Measurements from ENCODE around the gene METTL27. TPM values are rescaled to one million over a fixed set of nuclear protein-coding genes. Genes with fewer than 3 reads are reported as not detected.

METTL27 gene
- total and polyA plus RNA-seq, 2 of the 8 experiments (the other 6 are each of a cell fraction or from before 2014, with no cell fraction given): 6.2 to 12.0 TPM

- Histone ChIP-seq H4K8ac (ENCODE audit: extremely low read depth, insufficient read depth, low read length) (no peak overlapping the region), H3K27me3 (replicated peaks in 1 of 4; ENCODE audit: control insufficient read depth in 3 of 4, extremely low read depth in 1 of 4, insufficient read depth in 3 of 4, low read length in 3 of 4) (peaks cover 0 to 5% (median 0%) of the 10 kb centered on the region in 4 experiments; a peak in 1 of 7 replicates), H2BK15ac (ENCODE audit: low read length) (0 out of 2 replicates have a peak overlapping the region, but pooled peaks have one; percentile 61), H2AFZ (ENCODE audit: low read length) (no peak overlapping the region), H4K5ac (ENCODE audit: insufficient read length, low read depth, low read length) (no peak overlapping the region), H2BK120ac (replicated peaks; ENCODE audit: low read depth, low read length) (no peak overlapping the region), H3K23me2 (ENCODE audit: low read depth, low read length) (0 out of 2 replicates have a peak, but pooled peaks cover 4% of the 10 kb centered on the region), H3K56ac (replicated peaks; ENCODE audit: insufficient read length, low read depth, low read length) (no peak overlapping the region), H2AK5ac (ENCODE audit: low read depth, low read length) (no peak overlapping the region), H3K14ac (ENCODE audit: insufficient read length) (no peak overlapping the region), H3K9ac (replicated peaks in 1 of 4; ENCODE audit: extremely low read depth in 1 of 4, low read depth in 3 of 4, low read length in 3 of 4) (no peak overlapping the region), H3K23ac (ENCODE audit: insufficient read length) (no peak overlapping the region), H2BK5ac (ENCODE audit: low read depth, low read length) (0 out of 2 replicates have a peak overlapping the region, but pooled peaks have one; percentile 24), H3K4ac (replicated peaks; ENCODE audit: insufficient read length, low read depth, low read length) (no peak overlapping the region), H3K9me3 (ENCODE audit: insufficient read depth in 2 of 2, low read depth in 1 of 2, low read length in 1 of 2) (no peaks in the 10 kb centered on the region), H2BK20ac (ENCODE audit: low read length) (no peak overlapping the region), H2BK12ac (ENCODE audit: low read depth, low read length) (peak overlapping the region; percentile 50; the same call in 1 of the 2 replicates), H3K4me2 (ENCODE audit: insufficient read depth in 1 of 2, low read depth in 2 of 2, low read length in 2 of 2) (no peak overlapping the region), H3K27ac (ENCODE audit: low read depth, low read length) (no peak overlapping the region), H3K79me2 (ENCODE audit: control insufficient read depth in 1 of 2, insufficient read depth in 2 of 2, low read length in 2 of 2) (no peaks in the 10 kb centered on the region), H3K79me1 (ENCODE audit: low read depth, low read length) (no peaks in the 10 kb centered on the region), H4K91ac (replicated peaks; ENCODE audit: insufficient read length, low read length) (no peak overlapping the region), H4K20me1 (replicated peaks in 1 of 2; ENCODE audit: control insufficient read depth in 1 of 2, insufficient read depth in 2 of 2, low read length in 2 of 2) (no peaks in the 10 kb centered on the region), H3K4me1 (replicated peaks in 1 of 4; ENCODE audit: control insufficient read depth in 3 of 4, insufficient read depth in 4 of 4, low read length in 3 of 4) (peaks cover 5 to 11% (median 9%) of the 10 kb centered on the region in 4 experiments), H3K18ac (ENCODE audit: extremely low read depth, low read length) (no peak overlapping the region), H3K36me3 (ENCODE audit: control insufficient read depth in 2 of 4, insufficient read depth in 4 of 4, low read length in 3 of 4) (no peaks in the 10 kb centered on the region), H3K4me3 (ENCODE audit: extremely low read depth in 1 of 4, insufficient read depth in 2 of 4, low read depth in 3 of 4, low read length in 4 of 4) (no peak overlapping the region)
- ChIA-PET POLR2A (ENCODE audit: partially characterized antibody) (interaction anchor here (0.7 to 3.4 kb wide), 3 partner anchors 8 to 17 kb away, joined by 3 to 20 read pairs (median 4); no protein-coding TSS in a partner anchor), CTCF (ENCODE audit: partially characterized antibody) (interaction anchor here (0.8 to 3.4 kb wide), 8 partner anchors 12 to 216 kb away, joined by 3 to 19 read pairs (median 4); partner anchors contain the start of gene ABHD11)
- DNase-seq (ENCODE audit: low read depth in 1 of 2, low spot score in 2 of 2) (no peak), FAIRE-seq (no peak)
- WGBS, 2 experiments (ENCODE audit: extremely low coverage in 1 of 2, insufficient coverage in 1 of 2, insufficient read length in 1 of 2, insufficient replicate concordance in 2 of 2, low coverage in 1 of 2, low lambda C conversion rate in 2 of 2, missing lambda C conversion rate in 1 of 2): 76% methylated on average over 5 of the region's 5 CpGs; no CpG with 5 or more reads in 1 of the 2 experiments
- TF ChIP-seq TBP (IDR thresholded peaks at IDR 0.05; ENCODE audit: low read depth, low read length): no peak
- TF ChIP-seq SIRT6 (IDR thresholded peaks at IDR 0.05; ENCODE audit: low read length): no peak
- TF ChIP-seq TCF12 (IDR thresholded peaks at IDR 0.05; ENCODE audit: low read depth, low read length): no peak
- no peak for TF ChIP-seq HDAC2 (IDR thresholded peaks at IDR 0.05; ENCODE audit: borderline replicate concordance in 1 of 2, low read depth in 2 of 2, low read length in 2 of 2)
- no peak for TF ChIP-seq JUN (IDR thresholded peaks at IDR 0.05; ENCODE audit: low read depth, low read length)
- no peak for TF ChIP-seq SIX5 (IDR thresholded peaks at IDR 0.05; ENCODE audit: low read depth, low read length)
- no peak for TF ChIP-seq SP2 (IDR thresholded peaks at IDR 0.05; ENCODE audit: low read length)
- no peak for TF ChIP-seq SUZ12 (IDR thresholded peaks at IDR 0.05; ENCODE audit: low read length)
- no peak for TF ChIP-seq ASH2L (IDR thresholded peaks at IDR 0.05; ENCODE audit: low read length)
- TF ChIP-seq KDM5A (IDR thresholded peaks at IDR 0.05; ENCODE audit: low read length): no peak
- no peak for TF ChIP-seq CHD2 (IDR thresholded peaks at IDR 0.05; ENCODE audit: low read length)
- TF ChIP-seq RFX5 (IDR thresholded peaks at IDR 0.05; ENCODE audit: borderline replicate concordance, low read depth, low read length): no peak
- no peak for TF ChIP-seq CBX5 (IDR thresholded peaks at IDR 0.05; ENCODE audit: low read depth, low read length)
- TF ChIP-seq BRCA1 (IDR thresholded peaks at IDR 0.05; ENCODE audit: low read depth, low read length): no peak
- no peak for TF ChIP-seq EZH2 (IDR thresholded peaks at IDR 0.05; ENCODE audit: low read depth, low read length, severe bottlenecking)
Measured at GRCh38 chr7:73823257-73823656, 19.1 kb downstream of the METTL27 start.

All from H1 (cell line).